ENCODE measurements around the gene PPP1R9B. TPM values are rescaled to one million over a fixed set of nuclear protein-coding genes. Genes with fewer than 3 reads are reported as not detected.

Gene PPP1R9B
- total and polyA plus RNA-seq, 4 donors: 0.90 to 26.1 (median 7.1) TPM

- TF ChIP-seq YY1 (IDR thresholded peaks at IDR 0.05) (no peak), REST (IDR thresholded peaks at IDR 0.05) (no peak), TAF1 (conservative IDR thresholded peaks at IDR 0.05) (no peak), NR2F2 (IDR thresholded peaks at IDR 0.05) (no peak), RAD21 (IDR thresholded peaks at IDR 0.05) (no peak), MAX (IDR thresholded peaks at IDR 0.05) (no peak), FOXA1 (IDR thresholded peaks at IDR 0.05) (no peak), CTCF (IDR thresholded peaks at IDR 0.05; ENCODE audit: low read depth, low read length, missing input control) (no peak), SP1 (IDR thresholded peaks at IDR 0.05) (no peak), RXRA (IDR thresholded peaks at IDR 0.05) (no peak), GABPA (IDR thresholded peaks at IDR 0.05 in 1 of 2, conservative IDR thresholded peaks at IDR 0.05 in 1 of 2) (no peak), ATF3 (IDR thresholded peaks at IDR 0.05) (no peak), EGR1 (IDR thresholded peaks at IDR 0.05; ENCODE audit: low read depth in 2 of 2) (no peak), JUND (IDR thresholded peaks at IDR 0.05) (no peak), ZBTB33 (IDR thresholded peaks at IDR 0.05) (no peak), HNF4G (IDR thresholded peaks at IDR 0.05) (no peak), FOXA2 (IDR thresholded peaks at IDR 0.05) (no peak), HNF4A (conservative IDR thresholded peaks at IDR 0.05) (no peak)
- H3K27me3 ChIP-seq (ENCODE audit: control insufficient read depth in 4 of 4, insufficient read depth in 4 of 4, low read length in 3 of 4): no peaks in the 10 kb centered on the region
- H3K27ac ChIP-seq (ENCODE audit: low read depth in 1 of 2, low read length in 2 of 2): no peak overlapping the region
- H3K4me3 ChIP-seq (ENCODE audit: low read depth in 1 of 3, low read length in 3 of 3): no peak overlapping the region
- peaks cover 0 to 11% (median 8%) of the 10 kb centered on the region in 4 donors for H3K4me1 ChIP-seq (ENCODE audit: control insufficient read depth in 4 of 4, insufficient read depth in 4 of 4, low read length in 3 of 4)
- H3K36me3 ChIP-seq (ENCODE audit: control insufficient read depth in 4 of 4, insufficient read depth in 3 of 4, low read depth in 1 of 4, low read length in 3 of 4): no peaks in the 10 kb centered on the region
- no peaks in the 10 kb centered on the region for H3K9me3 ChIP-seq (ENCODE audit: control insufficient read depth in 4 of 4, low read length in 3 of 4)
- 88% methylated on average over 9 of the region's 9 CpGs for WGBS
- H3K9ac ChIP-seq (ENCODE audit: low read depth in 1 of 2, low read length in 2 of 2): no peak overlapping the region
- DNase-seq (ENCODE audit: low spot score): no peak
Measured at GRCh38 chr17:50165066-50165465, 14.6 kb upstream of the PPP1R9B start.

GRCh38 chr17:50164697-50164988 is 14.2 kb upstream of the PPP1R9B start:
- Histone ChIP-seq H3K36me3 (ENCODE audit: control insufficient read depth in 4 of 4, insufficient read depth in 3 of 4, low read depth in 1 of 4, low read length in 3 of 4) (no peaks in the 10 kb centered on the region), H3K4me3 (ENCODE audit: low read depth in 1 of 3, low read length in 3 of 3) (no peak overlapping the region), H3K27ac (ENCODE audit: low read depth in 1 of 2, low read length in 2 of 2) (no peak overlapping the region), H3K4me1 (ENCODE audit: control insufficient read depth in 4 of 4, insufficient read depth in 4 of 4, low read length in 3 of 4) (peaks cover 0 to 11% (median 8%) of the 10 kb centered on the region in 4 donors), H3K9me3 (ENCODE audit: control insufficient read depth in 4 of 4, low read length in 3 of 4) (no peaks in the 10 kb centered on the region), H3K27me3 (ENCODE audit: control insufficient read depth in 4 of 4, insufficient read depth in 4 of 4, low read length in 3 of 4) (no peaks in the 10 kb centered on the region), H3K9ac (ENCODE audit: low read depth in 1 of 2, low read length in 2 of 2) (no peak overlapping the region)
- DNase-seq (ENCODE audit: low spot score): no peak
- TF ChIP-seq GABPA (IDR thresholded peaks at IDR 0.05 in 1 of 2, conservative IDR thresholded peaks at IDR 0.05 in 1 of 2): no peak
- no peak for TF ChIP-seq NR2F2 (IDR thresholded peaks at IDR 0.05)
- TF ChIP-seq ZBTB33 (IDR thresholded peaks at IDR 0.05): no peak
- 93% methylated on average over 2 of the region's 2 CpGs for WGBS

Data from liver (tissue), 9 donors.